Measurements from ENCODE around the gene ZSWIM6. TPM values are rescaled to one million over a fixed set of nuclear protein-coding genes. Genes with fewer than 3 reads are reported as not detected.

The ZSWIM6 gene
- total RNA-seq, 1 donor from 2014 or later = 9.6 TPM

DNA sequence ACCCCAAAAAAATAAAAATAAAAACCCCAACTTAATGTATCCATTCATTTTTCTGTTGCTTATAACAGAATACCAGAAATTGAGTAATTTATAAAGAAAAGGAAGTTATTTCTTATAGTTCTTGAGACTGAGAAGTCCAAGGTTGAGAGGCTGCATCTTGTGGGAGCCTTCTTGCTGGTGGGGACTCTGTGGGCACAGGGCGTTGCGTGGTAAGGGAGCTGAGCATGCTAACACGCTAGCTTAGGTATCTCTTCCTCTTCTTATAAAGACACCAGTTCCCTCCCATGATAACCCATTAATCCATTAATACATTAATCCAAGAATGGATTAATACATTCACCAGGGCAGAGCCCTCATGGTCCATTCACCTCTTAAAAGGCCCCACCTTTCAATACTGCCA lies 150.9 kb downstream of the ZSWIM6 start:
- Mint-ChIP-seq H3K4me1 (ENCODE audit: low read depth) (no peaks in the 10 kb centered on the region), H3K9me3 (no peaks in the 10 kb centered on the region), H3K27ac (no peak overlapping the region), H3K36me3 (ENCODE audit: low read depth) (no peaks in the 10 kb centered on the region), H3K4me3 (no peak overlapping the region), H3K27me3 (ENCODE audit: insufficient read depth) (no peaks in the 10 kb centered on the region)
- no peak for DNase-seq (ENCODE audit: low spot score)
- intact Hi-C loops (cut with micrococcal nuclease) = no loop called here

DNA sequence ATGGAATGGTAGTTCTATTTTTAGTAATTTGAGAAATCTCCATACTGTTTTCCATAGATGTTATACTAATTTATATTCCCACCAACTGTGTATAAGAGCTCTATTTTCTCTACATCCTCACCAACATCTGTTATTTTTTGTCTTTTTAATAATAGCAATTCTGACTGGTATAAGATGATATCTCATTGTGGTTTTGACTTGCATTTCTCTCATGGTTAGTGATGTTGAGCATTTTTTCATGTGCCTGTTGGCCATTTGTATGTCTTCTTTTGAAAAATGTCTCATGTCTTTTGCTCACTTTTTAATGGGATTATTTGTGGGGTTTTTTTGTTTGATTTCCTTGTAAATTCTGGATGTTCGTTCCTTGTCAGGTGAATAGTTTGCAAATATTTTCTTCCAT lies 154.4 kb downstream of the ZSWIM6 start:
- H3K4me3 Mint-ChIP-seq = no peak overlapping the region

DNA sequence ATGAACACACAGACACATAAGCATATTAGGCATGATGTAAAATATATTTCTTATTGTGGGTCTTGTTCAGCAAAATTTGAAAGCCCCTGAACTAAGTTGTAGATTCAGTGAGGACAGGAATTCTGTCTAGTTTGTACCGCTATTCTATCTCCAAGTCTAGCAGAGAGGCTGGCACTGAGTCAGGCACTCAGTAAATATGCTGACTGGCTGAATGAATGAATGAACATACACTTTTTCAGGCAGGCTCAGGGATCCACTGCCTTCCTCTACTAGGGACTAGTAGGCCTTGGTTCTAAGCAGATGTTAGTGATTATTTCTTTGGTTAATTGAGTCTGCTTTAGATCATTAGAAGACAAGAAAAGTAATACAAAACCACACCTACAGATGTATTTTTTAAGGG lies 157.5 kb downstream of the ZSWIM6 start:
- peaks cover 2% of the 10 kb centered on the region for H3K36me3 Mint-ChIP-seq (ENCODE audit: low read depth)
- H3K9me3 Mint-ChIP-seq = peaks cover 7% of the 10 kb centered on the region
- H3K27me3 Mint-ChIP-seq (ENCODE audit: insufficient read depth) = no peaks in the 10 kb centered on the region
- DNase-seq (ENCODE audit: low spot score) = no peak
- H3K4me3 Mint-ChIP-seq = no peak overlapping the region
- no peaks in the 10 kb centered on the region for H3K4me1 Mint-ChIP-seq (ENCODE audit: low read depth)
- intact Hi-C loops (cut with micrococcal nuclease) = no loop called here
- H3K27ac Mint-ChIP-seq = no peak overlapping the region

More for the DNA sequence above, 154.4 kb downstream of the ZSWIM6 start:
- H3K27me3 Mint-ChIP-seq (ENCODE audit: insufficient read depth) = no peaks in the 10 kb centered on the region
- H3K36me3 Mint-ChIP-seq (ENCODE audit: low read depth) = peaks cover 2% of the 10 kb centered on the region
- H3K4me1 Mint-ChIP-seq (ENCODE audit: low read depth) = no peaks in the 10 kb centered on the region
- peaks cover 7% of the 10 kb centered on the region for H3K9me3 Mint-ChIP-seq
- H3K27ac Mint-ChIP-seq = no peak overlapping the region
- DNase-seq (ENCODE audit: low spot score) = no peak
- intact Hi-C loops (cut with micrococcal nuclease) = no loop called here

- Mint-ChIP-seq H3K9me3 (peaks cover 7% of the 10 kb centered on the region), H3K4me3 (no peak overlapping the region), H3K27me3 (ENCODE audit: insufficient read depth) (no peaks in the 10 kb centered on the region), H3K27ac (no peak overlapping the region), H3K36me3 (ENCODE audit: low read depth) (peaks cover 6% of the 10 kb centered on the region), H3K4me1 (ENCODE audit: low read depth) (no peaks in the 10 kb centered on the region)
- intact Hi-C loops (cut with micrococcal nuclease) = no loop called here
- no peak for DNase-seq (ENCODE audit: low spot score)
These were observed 159.8 kb downstream of the ZSWIM6 start for GRCh38 chr5:61491861-61492260.

- H3K36me3 Mint-ChIP-seq (ENCODE audit: low read depth) = peaks cover 5% of the 10 kb centered on the region
- no peaks in the 10 kb centered on the region for H3K4me1 Mint-ChIP-seq (ENCODE audit: low read depth)
- no peak overlapping the region for H3K27ac Mint-ChIP-seq
- H3K9me3 Mint-ChIP-seq = peaks cover 2% of the 10 kb centered on the region
- DNase-seq (ENCODE audit: low spot score) = no peak
- no peak overlapping the region for H3K4me3 Mint-ChIP-seq
- H3K27me3 Mint-ChIP-seq (ENCODE audit: insufficient read depth) = no peaks in the 10 kb centered on the region
- intact Hi-C loops (cut with micrococcal nuclease) = no loop called here
These were observed 161.9 kb downstream of the ZSWIM6 start for GRCh38 chr5:61493973-61494372.

DNA sequence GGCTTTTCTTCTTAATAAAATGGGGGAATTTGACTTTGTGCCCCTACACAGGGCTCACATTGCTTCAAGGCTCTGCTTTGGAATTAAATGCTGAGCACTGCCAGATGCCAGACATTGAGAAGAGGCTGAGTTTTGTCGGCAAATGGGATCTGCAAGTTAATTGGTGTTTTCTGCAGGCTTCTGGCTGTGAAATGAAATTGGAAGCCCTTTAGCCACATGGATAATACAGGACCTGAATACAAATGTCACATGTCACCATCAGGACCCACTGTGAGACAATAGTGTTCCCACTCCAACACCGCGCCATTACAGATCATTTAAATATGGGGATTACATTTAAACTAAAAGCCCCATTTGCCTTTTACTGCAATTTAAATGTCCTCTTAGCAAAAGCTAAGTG lies 164.4 kb downstream of the ZSWIM6 start:
- Mint-ChIP-seq H3K36me3 (ENCODE audit: low read depth) (peaks cover 4% of the 10 kb centered on the region), H3K4me3 (no peak overlapping the region), H3K9me3 (no peaks in the 10 kb centered on the region), H3K27ac (no peak overlapping the region), H3K27me3 (ENCODE audit: insufficient read depth) (no peaks in the 10 kb centered on the region), H3K4me1 (ENCODE audit: low read depth) (no peaks in the 10 kb centered on the region)
- DNase-seq (ENCODE audit: low spot score) = no peak
- intact Hi-C loops (cut with micrococcal nuclease) = no loop called here

DNA sequence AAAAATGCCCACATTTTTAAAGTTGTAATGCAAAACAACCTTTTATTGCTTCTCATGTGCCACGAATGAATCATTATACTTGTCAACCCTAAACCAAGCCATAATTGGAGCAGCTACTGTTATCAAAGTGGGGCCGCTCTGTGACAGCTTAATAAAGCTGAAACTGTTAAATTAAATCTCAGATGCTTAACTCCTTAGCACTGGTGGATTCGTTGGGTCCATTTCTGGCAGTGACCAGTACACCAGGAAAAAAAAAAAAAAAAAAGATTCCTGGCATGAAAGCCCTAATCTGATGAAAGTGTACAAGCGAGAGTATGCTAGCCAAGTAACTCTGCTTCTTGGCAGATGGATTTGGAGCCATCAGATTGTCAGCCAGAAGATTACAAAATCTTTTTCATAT lies 164.8 kb downstream of the ZSWIM6 start:
- H3K36me3 Mint-ChIP-seq (ENCODE audit: low read depth) = peaks cover 4% of the 10 kb centered on the region
- intact Hi-C loops (cut with micrococcal nuclease) = no loop called here
- H3K27me3 Mint-ChIP-seq (ENCODE audit: insufficient read depth) = no peaks in the 10 kb centered on the region
- H3K4me1 Mint-ChIP-seq (ENCODE audit: low read depth) = no peaks in the 10 kb centered on the region
- no peaks in the 10 kb centered on the region for H3K9me3 Mint-ChIP-seq
- no peak overlapping the region for H3K27ac Mint-ChIP-seq
- no peak for DNase-seq (ENCODE audit: low spot score)
- no peak overlapping the region for H3K4me3 Mint-ChIP-seq

- Mint-ChIP-seq H3K9me3 (no peaks in the 10 kb centered on the region), H3K27me3 (ENCODE audit: insufficient read depth) (no peaks in the 10 kb centered on the region), H3K36me3 (ENCODE audit: low read depth) (peaks cover 4% of the 10 kb centered on the region), H3K4me1 (ENCODE audit: low read depth) (no peaks in the 10 kb centered on the region), H3K4me3 (no peak overlapping the region), H3K27ac (no peak overlapping the region)
- DNase-seq (ENCODE audit: low spot score) = no peak
- intact Hi-C loops (cut with micrococcal nuclease) = no loop called here
These were observed 166.1 kb downstream of the ZSWIM6 start for GRCh38 chr5:61498121-61498520.

GRCh38 chr5:61501971-61502370 lies 169.9 kb downstream of the ZSWIM6 start:
- intact Hi-C loops (cut with micrococcal nuclease) = no loop called here

DNA sequence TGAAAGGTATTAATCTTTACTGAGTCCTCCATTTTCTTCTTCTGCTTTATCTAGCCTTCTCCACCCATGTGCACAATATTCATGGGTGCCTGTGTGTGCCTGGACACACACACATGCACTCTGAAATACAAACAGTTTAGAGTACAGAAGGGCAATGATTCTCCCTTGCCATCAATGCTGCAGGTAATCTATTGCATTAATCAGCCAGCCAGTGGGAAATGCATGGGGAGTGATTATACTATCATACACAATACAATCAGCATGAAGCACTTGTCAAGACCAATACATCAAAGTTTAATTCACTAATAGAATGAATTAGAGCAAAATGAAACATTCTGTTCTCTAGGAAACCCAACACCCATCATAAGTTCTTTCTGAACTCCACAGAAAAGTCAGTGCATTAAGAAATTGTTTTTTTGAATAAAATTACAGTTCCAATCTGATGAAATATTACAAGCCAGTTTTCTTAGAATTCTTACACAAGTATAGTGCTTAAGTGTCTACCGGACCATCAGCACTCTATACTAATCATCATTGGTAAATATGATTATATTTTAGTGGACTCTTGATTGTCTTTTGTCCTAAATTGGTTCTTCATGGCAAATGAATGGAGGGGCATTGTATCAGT lies 172.2 kb downstream of the ZSWIM6 start:
- no peak overlapping the region for H3K4me3 Mint-ChIP-seq
- H3K9me3 Mint-ChIP-seq = no peaks in the 10 kb centered on the region
- H3K4me1 Mint-ChIP-seq (ENCODE audit: low read depth) = no peaks in the 10 kb centered on the region
- no peak overlapping the region for H3K27ac Mint-ChIP-seq
- peaks cover 1% of the 10 kb centered on the region for H3K36me3 Mint-ChIP-seq (ENCODE audit: low read depth)
- H3K27me3 Mint-ChIP-seq (ENCODE audit: insufficient read depth) = no peaks in the 10 kb centered on the region
- intact Hi-C loops (cut with micrococcal nuclease) = no loop called here
- DNase-seq (ENCODE audit: low spot score) = no peak

More at GRCh38 chr5:61501971-61502370, 169.9 kb downstream of the ZSWIM6 start:
- no peaks in the 10 kb centered on the region for H3K36me3 Mint-ChIP-seq (ENCODE audit: low read depth)
- H3K27ac Mint-ChIP-seq = no peak overlapping the region
- H3K4me3 Mint-ChIP-seq = no peak overlapping the region
- DNase-seq (ENCODE audit: low spot score) = no peak
- no peaks in the 10 kb centered on the region for H3K9me3 Mint-ChIP-seq
- H3K4me1 Mint-ChIP-seq (ENCODE audit: low read depth) = no peaks in the 10 kb centered on the region
- no peaks in the 10 kb centered on the region for H3K27me3 Mint-ChIP-seq (ENCODE audit: insufficient read depth)

GRCh38 chr5:61505281-61505680 lies 173.2 kb downstream of the ZSWIM6 start:
- no peak overlapping the region for H3K4me3 Mint-ChIP-seq
- intact Hi-C loops (cut with micrococcal nuclease) = no loop called here
- no peaks in the 10 kb centered on the region for H3K27me3 Mint-ChIP-seq (ENCODE audit: insufficient read depth)
- H3K27ac Mint-ChIP-seq = no peak overlapping the region
- no peaks in the 10 kb centered on the region for H3K4me1 Mint-ChIP-seq (ENCODE audit: low read depth)
- H3K9me3 Mint-ChIP-seq = no peaks in the 10 kb centered on the region
- DNase-seq (ENCODE audit: low spot score) = no peak
- H3K36me3 Mint-ChIP-seq (ENCODE audit: low read depth) = peaks cover 2% of the 10 kb centered on the region

- Mint-ChIP-seq H3K4me3 (no peak overlapping the region), H3K27ac (no peak overlapping the region), H3K27me3 (ENCODE audit: insufficient read depth) (no peaks in the 10 kb centered on the region), H3K9me3 (no peaks in the 10 kb centered on the region), H3K36me3 (ENCODE audit: low read depth) (peaks cover 2% of the 10 kb centered on the region), H3K4me1 (ENCODE audit: low read depth) (no peaks in the 10 kb centered on the region)
- no peak for DNase-seq (ENCODE audit: low spot score)
- intact Hi-C loops (cut with micrococcal nuclease) = no loop called here
These were observed 175.2 kb downstream of the ZSWIM6 start for GRCh38 chr5:61507232-61507631.

- no peaks in the 10 kb centered on the region for H3K27me3 Mint-ChIP-seq (ENCODE audit: insufficient read depth)
- intact Hi-C loops (cut with micrococcal nuclease) = no loop called here
- H3K9me3 Mint-ChIP-seq = peaks cover 11% of the 10 kb centered on the region
- H3K27ac Mint-ChIP-seq = no peak overlapping the region
- no peaks in the 10 kb centered on the region for H3K4me1 Mint-ChIP-seq (ENCODE audit: low read depth)
- DNase-seq (ENCODE audit: low spot score) = no peak
- no peaks in the 10 kb centered on the region for H3K36me3 Mint-ChIP-seq (ENCODE audit: low read depth)
- H3K4me3 Mint-ChIP-seq = no peak overlapping the region
These were observed 184.9 kb downstream of the ZSWIM6 start for GRCh38 chr5:61516946-61517345.

- Mint-ChIP-seq H3K9me3 (peaks cover 11% of the 10 kb centered on the region), H3K36me3 (ENCODE audit: low read depth) (no peaks in the 10 kb centered on the region), H3K4me3 (no peak overlapping the region), H3K27me3 (ENCODE audit: insufficient read depth) (no peaks in the 10 kb centered on the region), H3K4me1 (ENCODE audit: low read depth) (no peaks in the 10 kb centered on the region), H3K27ac (no peak overlapping the region)
- no peak for DNase-seq (ENCODE audit: low spot score)
- intact Hi-C loops (cut with micrococcal nuclease) = no loop called here
These were observed 187.7 kb downstream of the ZSWIM6 start for GRCh38 chr5:61519728-61520277.

Measured in activated T-helper 1 cell treated with anti-CD3 and anti-CD28 coated beads, Interleukin-12 subunit alpha, Interleukin-12 subunit beta, Interleukin-2, Interleukin-4 antibody, amounts not matched to agents 30 ng/mL and 10 ng/mL and 1 ng/mL, durations not matched to agents 14 hours and 24 hours and 36 hours (primary cell).